Peyer's patch (tissue), 4 donors: ENCODE measurements around the gene FAM169A.
"Not testable (repeated sequence)": the region's sequence is repeated elsewhere in the genome, so short reads cannot be mapped to it uniquely, and the experiment has no call there.

ENCODE experiments used
- CTCF ChIP-seq, 6 experiments: fragments of 450-650 bp in 4 of 6; fragments of 200-600 bp in 2 of 6; sonication (generic) in 1 of 6; IDR thresholded peaks; one replicate each; pipeline ENCODE4 v1.5.1; 2017 to 2019; ENCODE audit warnings: antibody characterized with exemption in 6 of 6, mild to moderate bottlenecking in 3 of 6, moderate library complexity in 1 of 6
- POLR2A ChIP-seq, 2 donors: fragments of 450-650 bp; IDR thresholded peaks; one replicate each; pipeline ENCODE4 v1.5.1; 2017; ENCODE audit warnings: antibody characterized with exemption in 2 of 2, mild to moderate bottlenecking in 2 of 2, moderate library complexity in 2 of 2

GRCh38 chr5:74909888-74910287 lies 43.7 kb upstream of the FAM169A start:
- not testable (repeated sequence) for TF ChIP-seq CTCF, POLR2A (IDR thresholded peaks at IDR 0.05)
